ENCODE measurements around the gene GNAL.
A peak's percentile ranks its signal among the peaks of the same experiment; 100 is the strongest.
"Not testable (repeated sequence)": the region's sequence is repeated elsewhere in the genome, so short reads cannot be mapped to it uniquely, and the experiment has no call there.

Gene GNAL

GRCh38 chr18:11851146-11851805 is 162.2 kb downstream of the GNAL start, which contains the start of gene CHMP1B:
Gene CHMP1B, plus strand, starts transcription at chr18:11851413. Its CDS starts 99 bp downstream, at chr18:11851512.
- peak; percentile 93 for ATAC-seq (ENCODE audit: insufficient read depth, low read depth)

GRCh38 chr18:11851806-11852337 is 162.8 kb downstream of the GNAL start:
- peak overlapping the region; percentile 61 for H3K4me2 ChIP-seq (ENCODE audit: insufficient read depth, low read length)
- H3K9ac ChIP-seq (ENCODE audit: low read depth, low read length), result peak overlapping the region; percentile 73
- peak overlapping the region; percentile 90 for H3K27ac ChIP-seq (ENCODE audit: low read length)
- H3K79me2 ChIP-seq (ENCODE audit: insufficient read depth, low read length), result peaks cover 25% of the 10 kb centered on the region
- H4K20me1 ChIP-seq (ENCODE audit: insufficient read depth, low read length), result peaks cover 13% of the 10 kb centered on the region
- peak overlapping the region; percentile 63 for H2AFZ ChIP-seq (ENCODE audit: low read depth, low read length)
- H3K36me3 ChIP-seq (ENCODE audit: insufficient read depth, low read length), result no peaks in the 10 kb centered on the region; the same call in 1 of the 2 replicates
- peak; percentile 55 for DNase-seq
- peak; percentile 59 for ATAC-seq (ENCODE audit: insufficient read depth, low read depth)
- peak overlapping the region; percentile 62 to 77 for H3K4me3 ChIP-seq (ENCODE audit: low read depth in 1 of 2, low read length in 2 of 2)
- no peaks in the 10 kb centered on the region for H3K9me3 ChIP-seq (ENCODE audit: insufficient read depth, low read length, severe bottlenecking)
- peaks cover 30% of the 10 kb centered on the region for H3K4me1 ChIP-seq (ENCODE audit: insufficient read depth, low read length)
- H3K27me3 ChIP-seq (ENCODE audit: insufficient read depth, low read length, poor library complexity), result no peaks in the 10 kb centered on the region
- TF ChIP-seq EZH2 (IDR thresholded peaks at IDR 0.05; ENCODE audit: borderline replicate concordance, low read depth, low read length, severe bottlenecking) (no peak), CTCF (IDR thresholded peaks at IDR 0.05; ENCODE audit: borderline replicate concordance, extremely low read depth, low read length, poor library complexity, severe bottlenecking) (no peak)

More at GRCh38 chr18:11851146-11851805, 162.2 kb downstream of the GNAL start, which contains the start of gene CHMP1B:
- H3K9me3 ChIP-seq (ENCODE audit: insufficient read depth, low read length, severe bottlenecking), result no peaks in the 10 kb centered on the region
- peak within 1 kb of the TSS; percentile 62 to 77 for H3K4me3 ChIP-seq (ENCODE audit: low read depth in 1 of 2, low read length in 2 of 2)
- H3K27ac ChIP-seq (ENCODE audit: low read length), result peak within 1 kb of the TSS; percentile 90
- peaks cover 30% of the 10 kb centered on the region for H3K4me1 ChIP-seq (ENCODE audit: insufficient read depth, low read length)
- no peak for TF ChIP-seq CTCF (IDR thresholded peaks at IDR 0.05; ENCODE audit: borderline replicate concordance, extremely low read depth, low read length, poor library complexity, severe bottlenecking)
- TF ChIP-seq EZH2 (IDR thresholded peaks at IDR 0.05; ENCODE audit: borderline replicate concordance, low read depth, low read length, severe bottlenecking), result no peak
- no peaks in the 10 kb centered on the region for H3K27me3 ChIP-seq (ENCODE audit: insufficient read depth, low read length, poor library complexity)
- peak within 1 kb of the TSS; percentile 73 for H3K9ac ChIP-seq (ENCODE audit: low read depth, low read length)
- peak; percentile 97 for DNase-seq
- peaks cover 13% of the 10 kb centered on the region for H4K20me1 ChIP-seq (ENCODE audit: insufficient read depth, low read length)
- peak within 1 kb of the TSS; percentile 89 for H2AFZ ChIP-seq (ENCODE audit: low read depth, low read length)
- H3K36me3 ChIP-seq (ENCODE audit: insufficient read depth, low read length), result no peaks in the 10 kb centered on the region; the same call in 1 of the 2 replicates
- H3K79me2 ChIP-seq (ENCODE audit: insufficient read depth, low read length), result peaks cover 25% of the 10 kb centered on the region
- peak within 1 kb of the TSS; percentile 61 for H3K4me2 ChIP-seq (ENCODE audit: insufficient read depth, low read length)

- H3K4me1 ChIP-seq (ENCODE audit: insufficient read depth, low read length), result peaks cover 30% of the 10 kb centered on the region
- not testable (repeated sequence) for H3K27ac ChIP-seq (ENCODE audit: low read length); ATAC-seq (ENCODE audit: insufficient read depth, low read depth); H3K9me3 ChIP-seq (ENCODE audit: insufficient read depth, low read length, severe bottlenecking); H3K36me3 ChIP-seq (ENCODE audit: insufficient read depth, low read length); H3K27me3 ChIP-seq (ENCODE audit: insufficient read depth, low read length, poor library complexity); H3K9ac ChIP-seq (ENCODE audit: low read depth, low read length); DNase-seq; H2AFZ ChIP-seq (ENCODE audit: low read depth, low read length); H3K4me2 ChIP-seq (ENCODE audit: insufficient read depth, low read length); H3K4me3 ChIP-seq (ENCODE audit: low read depth in 1 of 2, low read length in 2 of 2)
- H4K20me1 ChIP-seq (ENCODE audit: insufficient read depth, low read length), result peaks cover 13% of the 10 kb centered on the region
- H3K79me2 ChIP-seq (ENCODE audit: insufficient read depth, low read length), result peaks cover 25% of the 10 kb centered on the region
Measured at GRCh38 chr18:11854554-11854953, 165.5 kb downstream of the GNAL start.

GRCh38 chr18:11857177-11857887 is 168.3 kb downstream of the GNAL start:
- Histone ChIP-seq H3K4me1 (ENCODE audit: insufficient read depth, low read length) (peaks cover 14% of the 10 kb centered on the region), H3K27ac (ENCODE audit: low read length) (no peak overlapping the region), H3K79me2 (ENCODE audit: insufficient read depth, low read length) (peaks cover 14% of the 10 kb centered on the region), H3K27me3 (ENCODE audit: insufficient read depth, low read length, poor library complexity) (no peaks in the 10 kb centered on the region), H3K9me3 (ENCODE audit: insufficient read depth, low read length, severe bottlenecking) (no peaks in the 10 kb centered on the region), H4K20me1 (ENCODE audit: insufficient read depth, low read length) (peaks cover 8% of the 10 kb centered on the region), H3K9ac (ENCODE audit: low read depth, low read length) (no peak overlapping the region), H3K36me3 (ENCODE audit: insufficient read depth, low read length) (no peaks in the 10 kb centered on the region), H2AFZ (ENCODE audit: low read depth, low read length) (no peak overlapping the region), H3K4me3 (ENCODE audit: low read depth in 1 of 2, low read length in 2 of 2) (no peak overlapping the region), H3K4me2 (ENCODE audit: insufficient read depth, low read length) (no peak overlapping the region)
- ATAC-seq (ENCODE audit: insufficient read depth, low read depth), result no peak
- TF ChIP-seq CTCF (IDR thresholded peaks at IDR 0.05; ENCODE audit: borderline replicate concordance, extremely low read depth, low read length, poor library complexity, severe bottlenecking) (no peak), EZH2 (IDR thresholded peaks at IDR 0.05; ENCODE audit: borderline replicate concordance, low read depth, low read length, severe bottlenecking) (no peak)
- no peak for DNase-seq

All from DND-41 (cell line).